ENCODE results near the gene TRAP1. TPM values are rescaled to one million over a fixed set of nuclear protein-coding genes. Genes with fewer than 3 reads are reported as not detected.

TRAP1 gene
- polyA plus RNA-seq, 1 donor = 94.9 TPM

- no peak for DNase-seq (ENCODE audit: low read depth)
Measured at GRCh38 chr16:3651461-3652372, 65.6 kb downstream of the TRAP1 start.

- no peak for DNase-seq (ENCODE audit: low read depth)
Measured at GRCh38 chr16:3650631-3651265, 66.6 kb downstream of the TRAP1 start.

GRCh38 chr16:3646348-3646920, 70.9 kb downstream of the TRAP1 start:
- DNase-seq (ENCODE audit: low read depth) = no peak

- DNase-seq (ENCODE audit: low read depth) = no peak
Measured at GRCh38 chr16:3645504-3646347, 71.6 kb downstream of the TRAP1 start.

GRCh38 chr16:3645108-3645503, 72.2 kb downstream of the TRAP1 start:
- no peak for DNase-seq (ENCODE audit: low read depth)

GRCh38 chr16:3643095-3643730, 74.1 kb downstream of the TRAP1 start:
- DNase-seq (ENCODE audit: low read depth) = no peak

- no peak for DNase-seq (ENCODE audit: low read depth)
Measured at GRCh38 chr16:3642397-3643094, 74.8 kb downstream of the TRAP1 start.

- no peak for DNase-seq (ENCODE audit: low read depth)
Measured at GRCh38 chr16:3641801-3642396, 75.4 kb downstream of the TRAP1 start.

GRCh38 chr16:3640632-3641501, 76.5 kb downstream of the TRAP1 start:
- no peak for DNase-seq (ENCODE audit: low read depth)

GRCh38 chr16:3640207-3640606, 77.1 kb downstream of the TRAP1 start:
- no peak for DNase-seq (ENCODE audit: low read depth)

GRCh38 chr16:3638916-3639644, 78.2 kb downstream of the TRAP1 start:
- no peak for DNase-seq (ENCODE audit: low read depth)

GRCh38 chr16:3637371-3637923, 79.9 kb downstream of the TRAP1 start:
- DNase-seq (ENCODE audit: low read depth) = no peak

GRCh38 chr16:3625911-3626732, 91.2 kb downstream of the TRAP1 start:
- no peak for DNase-seq (ENCODE audit: low read depth)

GRCh38 chr16:3625331-3625730, 92.0 kb downstream of the TRAP1 start:
- DNase-seq (ENCODE audit: low read depth) = no peak

GRCh38 chr16:3623642-3624041, 93.7 kb downstream of the TRAP1 start:
- DNase-seq (ENCODE audit: low read depth) = no peak

GRCh38 chr16:3618769-3619141, 98.6 kb downstream of the TRAP1 start:
- DNase-seq (ENCODE audit: low read depth) = no peak
